HCT116 (cell line): ENCODE data around the gene CFAP77. TPM values are rescaled to one million over a fixed set of nuclear protein-coding genes. Genes with fewer than 3 reads are reported as not detected.

Experiments used
- ATAC-seq: fragments of 200-7000 bp; cut with Tn5 transposase; 2 replicates; pipeline ENCODE4 v1.9.1; 2020; ENCODE audit warnings: mild to moderate bottlenecking, moderate library complexity
- BruUV-seq: library from RNA; stranded (reverse); fragments of 400-500 nt; replicated peaks from 2 replicates; lab custom pipeline; 2021; lab: Mats Ljungman, UMichigan
- CTCF ChIA-PET: fragments of 300-600 bp; sonication (Branson Sonifier 250); formaldehyde crosslinking; loops from one replicate; lab custom pipeline; 2021; ENCODE audit warnings: antibody characterized with exemption; lab: Charles Lee
- POLR2A ChIA-PET: fragments of 300-600, 350-600 bp; sonication (Branson Sonifier 250); formaldehyde crosslinking; loops from one replicate; lab custom pipeline; 2021; ENCODE audit warnings: antibody characterized with exemption; lab: Charles Lee
- RAD21 ChIA-PET, 2 experiments: fragments of 300-600 bp; sonication (Branson Sonifier 250); formaldehyde crosslinking; loops; one replicate each; lab custom pipeline; 2023; ENCODE audit warnings: low total read pairs in 2 of 2; ENCODE audit not compliant: uncharacterized antibody in 2 of 2, unreplicated experiment in 2 of 2, low non-redundant PET in 1 of 2; lab: Charles Lee
- DNase-seq: peaks from one replicate; pipeline ENCODE4 v3.0.0-alpha.2; 2010; ENCODE audit warnings: low read depth, low spot score
- H2AFZ ChIP-seq: fragments of 200-600 bp; shearing (Covaris generic), sonication (generic); 2 replicates; pipeline ENCODE4 v1.6.1; 2017; ENCODE audit warnings: low read depth, mixed run types, mixed read lengths, antibody characterized with exemption, low read length; ENCODE audit not compliant: poor library complexity, severe bottlenecking
- H3K27ac ChIP-seq: 2 replicates; pipeline ENCODE4 v1.5.1; 2012; ENCODE audit warnings: low read depth, low read length
- H3K27me3 ChIP-seq: fragments of 200-600 bp; sonication (generic); 2 replicates; pipeline ENCODE4 v1.6.1; 2016; ENCODE audit warnings: mixed run types, low read length, mixed read lengths; ENCODE audit not compliant: insufficient read depth
- H3K36me3 ChIP-seq, 2 experiments: fragments of 200-500 bp in 1 of 2; fragments of 200-600 bp in 1 of 2; sonication (Bioruptor generic) in 1 of 2; sonication (generic) in 1 of 2; 2 replicates each; pipeline versions ENCODE4 v1.5.1 to v1.6.1; 2014 to 2016; ENCODE audit warnings: low read length in 2 of 2, inconsistent platforms in 1 of 2, mixed read lengths in 1 of 2, mixed run types in 1 of 2; ENCODE audit not compliant: insufficient read depth in 2 of 2, control insufficient read depth in 1 of 2
- H3K4me1 ChIP-seq, 2 experiments: fragments of 200-600 bp in 1 of 2; sonication (generic) in 1 of 2; 2 replicates each; pipeline versions ENCODE4 v1.5.1 to v1.6.1; 2012 to 2017; ENCODE audit warnings: low read length in 2 of 2, inconsistent platforms in 1 of 2, mild to moderate bottlenecking in 1 of 2, mixed read lengths in 1 of 2, mixed run types in 1 of 2, moderate library complexity in 1 of 2; ENCODE audit not compliant: insufficient read depth in 2 of 2, control insufficient read depth in 1 of 2
- H3K4me2 ChIP-seq: fragments of 200-600 bp; sonication (generic); 2 replicates; pipeline ENCODE4 v1.6.1; 2017; ENCODE audit warnings: mixed run types, low read length, mixed read lengths
- H3K4me3 ChIP-seq, 2 experiments: fragments of 200-600 bp in 1 of 2; sonication (generic) in 1 of 2; replicated peaks in 1 of 2; 2 replicates each; pipeline ENCODE4 v1.5.1; 2011 to 2016; ENCODE audit warnings: low read length in 2 of 2, control low read depth in 1 of 2, low read depth in 1 of 2, mild to moderate bottlenecking in 1 of 2, mixed read lengths in 1 of 2, mixed run types in 1 of 2
- H3K79me2 ChIP-seq: fragments of 200-600 bp; sonication (generic); 2 replicates; pipeline ENCODE4 v1.6.1; 2017; ENCODE audit warnings: mild to moderate bottlenecking, mixed run types, low read length, moderate library complexity, mixed read lengths; ENCODE audit not compliant: insufficient read depth
- H3K9ac ChIP-seq: fragments of 200-600 bp; sonication (generic); 2 replicates; pipeline ENCODE4 v1.6.1; 2016; ENCODE audit warnings: low read length, mixed read lengths
- H3K9me2 ChIP-seq: fragments of 200-600 bp; sonication (generic), shearing (Covaris generic); 2 replicates; pipeline ENCODE4 v1.6.1; 2017; ENCODE audit warnings: mixed run types, mild to moderate bottlenecking, moderate library complexity; ENCODE audit not compliant: insufficient read depth
- H3K9me3 ChIP-seq, 2 experiments: fragments of 200-500 bp in 1 of 2; fragments of 200-600 bp in 1 of 2; sonication (Bioruptor generic) in 1 of 2; sonication (generic) in 1 of 2; 2 replicates each; pipeline ENCODE4 v1.6.1; 2014 to 2017; ENCODE audit warnings: low read length in 2 of 2, mixed read lengths in 2 of 2, inconsistent platforms in 1 of 2, low read depth in 1 of 2, mild to moderate bottlenecking in 1 of 2, mixed run types in 1 of 2, moderate library complexity in 1 of 2; ENCODE audit not compliant: control insufficient read depth in 1 of 2, insufficient read depth in 1 of 2
- H4K20me1 ChIP-seq: fragments of 200-600 bp; sonication (generic), shearing (Covaris generic); 2 replicates; pipeline ENCODE4 v1.6.1; 2017; ENCODE audit warnings: mixed run types, mild to moderate bottlenecking, moderate library complexity; ENCODE audit not compliant: insufficient read depth
- CBX3 ChIP-seq: IDR thresholded peaks from 2 replicates; pipeline ENCODE4 v1.6.1; 2012; ENCODE audit warnings: low read depth
- CTCF ChIP-seq, 3 experiments: fragments of 200-600 bp in 1 of 3; sonication (generic) in 1 of 3; IDR thresholded peaks in 2 of 3; conservative IDR thresholded peaks in 1 of 3; 2 replicates each; pipeline ENCODE4 v1.5.1; 2012 to 2017; ENCODE audit warnings: low read depth in 2 of 3, low read length in 2 of 3, antibody characterized with exemption in 1 of 3, borderline replicate concordance in 1 of 3, control low read depth in 1 of 3, mild to moderate bottlenecking in 1 of 3, mixed read lengths in 1 of 3, mixed run types in 1 of 3, moderate library complexity in 1 of 3; ENCODE audit not compliant: insufficient read depth in 1 of 3
- EGR1 ChIP-seq: IDR thresholded peaks from 2 replicates; pipeline ENCODE4 v1.6.1; 2012; ENCODE audit warnings: low read depth
- ELF1 ChIP-seq: IDR thresholded peaks from 2 replicates; pipeline ENCODE4 v1.6.1; 2012; ENCODE audit warnings: low read depth, borderline replicate concordance
- EZH2 ChIP-seq: fragments of 200-600 bp; sonication (generic); IDR thresholded peaks from 2 replicates; pipeline ENCODE4 v1.6.1; 2017; ENCODE audit warnings: antibody characterized with exemption, mixed run types
- EZH2phosphoT487 ChIP-seq: fragments of 200-600 bp; IDR thresholded peaks from 2 replicates; pipeline ENCODE4 v1.6.1; 2018; ENCODE audit warnings: antibody characterized with exemption, borderline replicate concordance
- FOSL1 ChIP-seq: IDR thresholded peaks from 2 replicates; pipeline ENCODE4 v1.6.1; 2012; ENCODE audit warnings: low read depth
- POLR2AphosphoS5 ChIP-seq: IDR thresholded peaks from 2 replicates; pipeline ENCODE4 v1.6.1; 2011; ENCODE audit warnings: mild to moderate bottlenecking, low read depth, low read length, moderate library complexity
- SIN3A ChIP-seq: IDR thresholded peaks from 2 replicates; pipeline ENCODE4 v1.6.1; 2012; ENCODE audit warnings: low read depth
- SP1 ChIP-seq: IDR thresholded peaks from 2 replicates; pipeline ENCODE4 v1.6.1; 2012; ENCODE audit warnings: low read depth
- YY1 ChIP-seq: IDR thresholded peaks from 2 replicates; pipeline ENCODE4 v1.6.1; 2011; ENCODE audit warnings: low read length, low read depth, moderate library complexity, mild to moderate bottlenecking; ENCODE audit not compliant: insufficient replicate concordance; ENCODE audit errors: extremely low read depth
- ZNF274 ChIP-seq: fragments of 200-500 bp; sonication (Bioruptor generic); IDR thresholded peaks from 2 replicates; pipeline ENCODE4 v1.6.1; 2014; ENCODE audit warnings: mild to moderate bottlenecking, low read depth, low read length, inconsistent platforms
- intact Hi-C: fragments of 100-400 bp; cut with micrococcal nuclease; formaldehyde crosslinking; loops from 2 replicates; pipeline ENCODE4 v1.10.0; 2022
- total RNA-seq: library from RNA; stranded (reverse); gene quantifications from one replicate; pipeline ENCODE4 v1.2.1, GENCODE V29; 2021; ENCODE audit not compliant: unreplicated experiment
- TF ChIP-seq, protein P1 (sequence below): IDR thresholded peaks from 2 replicates; pipeline ENCODE4 v1.6.1; 2011; ENCODE audit warnings: mild to moderate bottlenecking, low read length, moderate library complexity; ENCODE audit not compliant: insufficient replicate concordance; ENCODE audit errors: extremely low read depth

The CFAP77 gene
- total RNA-seq, 1 experiment from 2014 or later: 0.98 TPM

DNA sequence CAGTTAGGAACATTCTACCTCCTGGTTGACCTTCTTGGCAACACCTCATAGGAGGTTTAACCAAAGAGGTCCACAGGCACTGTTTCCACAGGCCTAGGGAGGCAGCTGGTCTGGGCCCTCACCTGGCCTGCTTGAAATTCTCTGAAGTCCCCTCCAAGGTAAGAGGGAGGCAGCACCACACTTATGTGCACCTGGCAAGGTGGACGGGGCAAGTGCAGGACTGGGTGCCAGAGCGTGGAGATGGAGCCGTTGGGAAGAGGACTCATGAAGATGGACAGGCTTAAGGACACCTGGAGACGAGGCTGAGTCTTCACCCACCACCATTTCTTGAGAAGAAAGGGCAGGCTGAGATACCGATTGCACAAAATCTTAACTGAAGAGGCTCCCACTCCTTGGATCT lies 165.8 kb downstream of the CFAP77 start:
- H3K4me1 ChIP-seq: peaks cover 0 to 6% of the 10 kb centered on the region in 2 experiments; a peak in 2 of 4 replicates

DNA sequence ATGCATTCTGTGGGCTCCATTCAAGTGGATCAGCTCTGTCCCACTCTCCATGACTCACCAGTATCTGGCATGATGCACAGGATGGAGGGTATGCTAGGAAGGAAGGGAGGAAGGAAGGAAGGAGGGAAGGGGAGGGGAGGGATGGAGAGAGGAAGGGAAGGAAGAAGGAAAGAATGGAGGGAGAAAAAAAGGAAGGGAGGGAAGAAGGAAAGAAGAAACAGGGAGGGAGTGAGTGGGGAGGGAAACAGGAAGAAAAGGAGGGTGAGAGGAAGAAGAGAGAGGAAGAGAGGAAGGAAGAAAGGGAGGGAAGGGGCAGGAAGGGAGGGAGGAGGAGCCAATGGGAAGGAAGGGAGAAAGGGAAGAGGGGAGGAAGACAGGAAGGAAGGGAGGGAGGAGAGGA lies 167.1 kb downstream of the CFAP77 start:
- RAD21 ChIA-PET: interaction anchor here in 1 of 2 experiments (0.7 kb wide), 1 partner anchor 463 kb away, joined by 3 read pairs; no protein-coding TSS in a partner anchor
- no TSS peak for BruUV-seq
- no peak overlapping the region for H3K4me2 ChIP-seq
- no peak overlapping the region for H2AFZ ChIP-seq
- CTCF ChIA-PET: interaction anchor here (0.8 to 1.2 kb wide), 2 partner anchors 165 to 167 kb away, joined by 3 to 4 read pairs; partner anchors contain the start of gene CFAP77
- H3K9me3 ChIP-seq: no peaks in the 10 kb centered on the region
- intact Hi-C loops: loop anchor here (5.0 to 10.0 kb wide), 2 partner anchors 312 to 815 kb away; no protein-coding TSS in a partner anchor
- no peak overlapping the region for H3K4me3 ChIP-seq
- POLR2A ChIA-PET: no interaction called here
- H3K4me1 ChIP-seq: peaks cover 0 to 6% of the 10 kb centered on the region in 2 experiments; a peak in 2 of 4 replicates
- DNase-seq (no peak), ATAC-seq (no peak)
- H3K9ac ChIP-seq: no peak overlapping the region
- no peak for TF ChIP-seq POLR2AphosphoS5
- TF ChIP-seq EGR1: no peak
- TF ChIP-seq FOSL1: no peak
- TF ChIP-seq CBX3: no peak
- no peak for TF ChIP-seq SIN3A
- TF ChIP-seq ELF1: no peak
- TF ChIP-seq ZNF274: no peak
- no peak for TF ChIP-seq EZH2
- TF ChIP-seq EZH2phosphoT487: no peak
- no peak for TF ChIP-seq CTCF (IDR thresholded peaks at IDR 0.05 in 2 of 3, conservative IDR thresholded peaks at IDR 0.05 in 1 of 3; ENCODE audit: borderline replicate concordance in 1 of 3, insufficient read depth in 1 of 3, low read depth in 2 of 3, low read length in 2 of 3)
- TF ChIP-seq YY1: no peak
- no peak for TF ChIP-seq SP1
- TF ChIP-seq, protein P1, sequence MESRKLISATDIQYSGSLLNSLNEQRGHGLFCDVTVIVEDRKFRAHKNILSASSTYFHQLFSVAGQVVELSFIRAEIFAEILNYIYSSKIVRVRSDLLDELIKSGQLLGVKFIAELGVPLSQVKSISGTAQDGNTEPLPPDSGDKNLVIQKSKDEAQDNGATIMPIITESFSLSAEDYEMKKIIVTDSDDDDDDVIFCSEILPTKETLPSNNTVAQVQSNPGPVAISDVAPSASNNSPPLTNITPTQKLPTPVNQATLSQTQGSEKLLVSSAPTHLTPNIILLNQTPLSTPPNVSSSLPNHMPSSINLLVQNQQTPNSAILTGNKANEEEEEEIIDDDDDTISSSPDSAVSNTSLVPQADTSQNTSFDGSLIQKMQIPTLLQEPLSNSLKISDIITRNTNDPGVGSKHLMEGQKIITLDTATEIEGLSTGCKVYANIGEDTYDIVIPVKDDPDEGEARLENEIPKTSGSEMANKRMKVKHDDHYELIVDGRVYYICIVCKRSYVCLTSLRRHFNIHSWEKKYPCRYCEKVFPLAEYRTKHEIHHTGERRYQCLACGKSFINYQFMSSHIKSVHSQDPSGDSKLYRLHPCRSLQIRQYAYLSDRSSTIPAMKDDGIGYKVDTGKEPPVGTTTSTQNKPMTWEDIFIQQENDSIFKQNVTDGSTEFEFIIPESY: no peak
- H3K36me3 ChIP-seq: no peaks in the 10 kb centered on the region
- no peak overlapping the region for H3K27ac ChIP-seq
- H3K79me2 ChIP-seq: no peaks in the 10 kb centered on the region
- peaks cover 20% of the 10 kb centered on the region for H3K27me3 ChIP-seq
- no peaks in the 10 kb centered on the region for H3K9me2 ChIP-seq
- H4K20me1 ChIP-seq: no peaks in the 10 kb centered on the region

More for the DNA sequence above, 165.8 kb downstream of the CFAP77 start:
- Histone ChIP-seq H3K9me2 (no peaks in the 10 kb centered on the region), H3K27me3 (peaks cover 20% of the 10 kb centered on the region), H3K27ac (no peak overlapping the region), H3K9ac (no peak overlapping the region), H3K4me3 (no peak overlapping the region), H3K4me2 (no peak overlapping the region), H3K79me2 (no peaks in the 10 kb centered on the region), H3K9me3 (no peaks in the 10 kb centered on the region), H4K20me1 (no peaks in the 10 kb centered on the region), H3K36me3 (no peaks in the 10 kb centered on the region), H2AFZ (no peak overlapping the region)
- DNase-seq: no peak
- no peak for ATAC-seq
- no peak for TF ChIP-seq CBX3
- no TSS peak for BruUV-seq
- ChIA-PET CTCF (interaction anchor here (1.2 kb wide), 1 partner anchor 166 kb away, joined by 4 read pairs; the partner anchor contains the start of gene CFAP77), POLR2A (no interaction called here), RAD21 (no interaction called here)
- intact Hi-C loops: loop anchor here (1.0 to 10.0 kb wide), 5 partner anchors 69 to 814 kb away; no protein-coding TSS in a partner anchor
